B cell (primary cell): ENCODE results near the gene OSBP2.

ENCODE experiments used
- EZH2 ChIP-seq: IDR thresholded peaks from 2 replicates; pipeline ENCODE4 v1.6.1; 2012; ENCODE audit warnings: borderline replicate concordance, low read depth, mild to moderate bottlenecking, moderate library complexity, low read length; ENCODE audit not compliant: insufficient read depth, poor library complexity, severe bottlenecking
- TF ChIP-seq, protein P1 (sequence below): fragments of 200-600 bp; IDR thresholded peaks from one replicate; pipeline ENCODE4 v1.8.0; 2022; ENCODE audit warnings: antibody characterized with exemption, mild to moderate bottlenecking

DNA sequence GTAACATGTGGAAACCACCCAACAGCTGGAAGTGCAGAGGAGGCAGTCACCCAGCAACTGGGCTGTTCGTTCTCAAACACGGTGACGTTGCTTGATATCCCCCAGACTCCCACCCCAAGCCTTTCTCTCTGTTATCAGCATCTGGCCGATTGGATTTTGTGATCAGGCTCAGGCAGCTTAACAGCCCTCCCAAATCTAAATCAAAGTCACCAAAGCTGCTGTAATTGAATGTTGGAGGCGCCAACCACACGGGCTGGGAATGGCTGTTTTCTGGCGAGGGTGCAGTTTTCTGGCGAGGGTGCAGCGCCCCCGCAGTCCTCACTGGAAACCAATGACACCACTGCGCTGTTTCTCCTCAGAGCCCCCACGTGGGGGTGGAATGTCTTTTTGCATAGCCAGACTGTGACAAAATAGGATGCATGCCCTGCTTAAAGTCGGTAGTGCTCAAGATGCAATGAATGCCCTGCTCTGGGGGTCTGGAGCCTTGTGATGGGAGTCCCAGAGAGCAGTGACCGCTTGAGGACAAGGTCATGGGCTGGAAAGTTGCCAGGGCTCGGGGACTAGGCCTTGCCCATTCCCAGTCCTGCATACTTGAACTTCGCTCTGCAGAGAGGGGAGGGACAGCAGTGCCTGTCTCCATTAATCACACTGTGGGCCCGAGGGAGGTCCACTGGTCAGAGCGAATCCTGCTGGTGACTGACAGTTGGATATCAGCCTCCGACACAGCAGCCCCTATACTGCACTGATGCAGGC is 168.6 kb downstream of the OSBP2 start:
- TF ChIP-seq, protein P1, sequence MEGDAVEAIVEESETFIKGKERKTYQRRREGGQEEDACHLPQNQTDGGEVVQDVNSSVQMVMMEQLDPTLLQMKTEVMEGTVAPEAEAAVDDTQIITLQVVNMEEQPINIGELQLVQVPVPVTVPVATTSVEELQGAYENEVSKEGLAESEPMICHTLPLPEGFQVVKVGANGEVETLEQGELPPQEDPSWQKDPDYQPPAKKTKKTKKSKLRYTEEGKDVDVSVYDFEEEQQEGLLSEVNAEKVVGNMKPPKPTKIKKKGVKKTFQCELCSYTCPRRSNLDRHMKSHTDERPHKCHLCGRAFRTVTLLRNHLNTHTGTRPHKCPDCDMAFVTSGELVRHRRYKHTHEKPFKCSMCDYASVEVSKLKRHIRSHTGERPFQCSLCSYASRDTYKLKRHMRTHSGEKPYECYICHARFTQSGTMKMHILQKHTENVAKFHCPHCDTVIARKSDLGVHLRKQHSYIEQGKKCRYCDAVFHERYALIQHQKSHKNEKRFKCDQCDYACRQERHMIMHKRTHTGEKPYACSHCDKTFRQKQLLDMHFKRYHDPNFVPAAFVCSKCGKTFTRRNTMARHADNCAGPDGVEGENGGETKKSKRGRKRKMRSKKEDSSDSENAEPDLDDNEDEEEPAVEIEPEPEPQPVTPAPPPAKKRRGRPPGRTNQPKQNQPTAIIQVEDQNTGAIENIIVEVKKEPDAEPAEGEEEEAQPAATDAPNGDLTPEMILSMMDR, result no peak
- no peak for TF ChIP-seq EZH2
